GM18868 (cell line): ENCODE measurements around the gene USP43.
"Not testable (repeated sequence)": the region's sequence is repeated elsewhere in the genome, so short reads cannot be mapped to it uniquely, and the experiment has no call there.

Experiments
- ATAC-seq: cut with Tn5 transposase; IDR thresholded peaks from one replicate; pipeline ENCODE4 v1.9.1; 2021; ENCODE audit warnings: mild to moderate bottlenecking, moderate library complexity; ENCODE audit not compliant: unreplicated experiment

Gene USP43

GRCh38 chr17:9663511-9663910 lies 18.2 kb downstream of the USP43 start:
- not testable (repeated sequence) for ATAC-seq

- no peak for ATAC-seq
Measured at GRCh38 chr17:9666461-9667050, 21.2 kb downstream of the USP43 start.

GRCh38 chr17:9668517-9668916 lies 23.2 kb downstream of the USP43 start:
- ATAC-seq, result no peak

- no peak for ATAC-seq
Measured at GRCh38 chr17:9669551-9670008, 24.3 kb downstream of the USP43 start.

GRCh38 chr17:9670596-9670995 lies 25.3 kb downstream of the USP43 start:
- no peak for ATAC-seq

- ATAC-seq, result no peak
Measured at GRCh38 chr17:9671559-9671958, 26.2 kb downstream of the USP43 start.

GRCh38 chr17:9672266-9672665 lies 26.9 kb downstream of the USP43 start:
- no peak for ATAC-seq

GRCh38 chr17:9672691-9673090 lies 27.4 kb downstream of the USP43 start:
- no peak for ATAC-seq

- ATAC-seq, result no peak
Measured at GRCh38 chr17:9676084-9676483, 30.8 kb downstream of the USP43 start.

GRCh38 chr17:9676820-9677310 lies 31.5 kb downstream of the USP43 start:
- no peak for ATAC-seq

GRCh38 chr17:9677411-9677810 lies 32.1 kb downstream of the USP43 start:
- ATAC-seq, result no peak

GRCh38 chr17:9677896-9678295 lies 32.6 kb downstream of the USP43 start:
- ATAC-seq, result no peak

GRCh38 chr17:9684955-9685621 lies 39.8 kb downstream of the USP43 start:
- ATAC-seq, result no peak

- ATAC-seq, result no peak
Measured at GRCh38 chr17:9693755-9694154, 48.4 kb downstream of the USP43 start.

GRCh38 chr17:9696279-9697044 lies 51.1 kb downstream of the USP43 start:
- ATAC-seq, result no peak

GRCh38 chr17:9700136-9700535 lies 54.8 kb downstream of the USP43 start:
- no peak for ATAC-seq

- no peak for ATAC-seq
Measured at GRCh38 chr17:9700754-9701476, 55.6 kb downstream of the USP43 start.

- ATAC-seq, result no peak
Measured at GRCh38 chr17:9702482-9702881, 57.2 kb downstream of the USP43 start.

- ATAC-seq, result no peak
Measured at GRCh38 chr17:9702914-9703780, 57.8 kb downstream of the USP43 start.

GRCh38 chr17:9703781-9704082 lies 58.4 kb downstream of the USP43 start:
- no peak for ATAC-seq
